Kidney glomerular epithelial cell (primary cell): Measurements from ENCODE around the gene CXCR1.
"Not testable (repeated sequence)": the region's sequence is repeated elsewhere in the genome, so short reads cannot be mapped to it uniquely, and the experiment has no call there.

Experiments
- DNase-seq: peaks from one replicate; lab custom pipeline; 2025; lab: John Stamatoyannopoulos, UW

CXCR1 gene

GRCh38 chr2:218166791-218167190, at the start of gene CXCR1:
TSS of gene CXCR1 (minus strand) at chr2:218166962. CDS start at chr2:218165211, 1,751 bp downstream.
- DNase-seq = no peak

- peak; percentile 59 for DNase-seq
Measured at GRCh38 chr2:218216336-218216673, 49.5 kb upstream of the CXCR1 start.

GRCh38 chr2:218214116-218214515, 47.4 kb upstream of the CXCR1 start:
- DNase-seq = no peak

- DNase-seq = no peak
Measured at GRCh38 chr2:218209078-218209477, 42.3 kb upstream of the CXCR1 start.

GRCh38 chr2:218202266-218202665, 35.5 kb upstream of the CXCR1 start:
- DNase-seq = no peak

- DNase-seq = no peak
Measured at GRCh38 chr2:218196974-218197373, 30.2 kb upstream of the CXCR1 start.

GRCh38 chr2:218194880-218195279, 28.1 kb upstream of the CXCR1 start:
- no peak for DNase-seq

- DNase-seq = no peak
Measured at GRCh38 chr2:218193701-218194100, 26.9 kb upstream of the CXCR1 start.

- DNase-seq = no peak
Measured at GRCh38 chr2:218192902-218193430, 26.2 kb upstream of the CXCR1 start.

- no peak for DNase-seq
Measured at GRCh38 chr2:218188528-218188927, 21.8 kb upstream of the CXCR1 start.

GRCh38 chr2:218187296-218188015, 20.7 kb upstream of the CXCR1 start:
- no peak for DNase-seq

- DNase-seq = no peak
Measured at GRCh38 chr2:218186876-218187275, 20.1 kb upstream of the CXCR1 start.

GRCh38 chr2:218186355-218186766, 19.6 kb upstream of the CXCR1 start:
- peak; percentile 67 for DNase-seq

GRCh38 chr2:218184331-218184730, 17.6 kb upstream of the CXCR1 start:
- no peak for DNase-seq

GRCh38 chr2:218180467-218181114, 13.8 kb upstream of the CXCR1 start:
- no peak for DNase-seq

GRCh38 chr2:218179782-218180181, 13.0 kb upstream of the CXCR1 start:
- DNase-seq = no peak

GRCh38 chr2:218172845-218173244, 6.1 kb upstream of the CXCR1 start:
- no peak for DNase-seq

GRCh38 chr2:218171744-218172143, 5.0 kb upstream of the CXCR1 start:
- not testable (repeated sequence) for DNase-seq

- no peak for DNase-seq
Measured at GRCh38 chr2:218169757-218170546, 3.2 kb upstream of the CXCR1 start.

GRCh38 chr2:218168635-218169462, 2.1 kb upstream of the CXCR1 start:
- DNase-seq = peak; percentile 5

- no peak for DNase-seq
Measured at GRCh38 chr2:218168016-218168415, 1.3 kb upstream of the CXCR1 start.

GRCh38 chr2:218162814-218163213, 3.9 kb downstream of the CXCR1 start:
- no peak for DNase-seq
